NAMALWA (cell line): ENCODE data around the gene PI4K2A.
"Not testable (repeated sequence)": the region's sequence is repeated elsewhere in the genome, so short reads cannot be mapped to it uniquely, and the experiment has no call there.

Experiments
- DNase-seq: peaks from one replicate; pipeline ENCODE4 v3.0.0-alpha.2; 2015; ENCODE audit warnings: low spot score

The PI4K2A gene

DNA sequence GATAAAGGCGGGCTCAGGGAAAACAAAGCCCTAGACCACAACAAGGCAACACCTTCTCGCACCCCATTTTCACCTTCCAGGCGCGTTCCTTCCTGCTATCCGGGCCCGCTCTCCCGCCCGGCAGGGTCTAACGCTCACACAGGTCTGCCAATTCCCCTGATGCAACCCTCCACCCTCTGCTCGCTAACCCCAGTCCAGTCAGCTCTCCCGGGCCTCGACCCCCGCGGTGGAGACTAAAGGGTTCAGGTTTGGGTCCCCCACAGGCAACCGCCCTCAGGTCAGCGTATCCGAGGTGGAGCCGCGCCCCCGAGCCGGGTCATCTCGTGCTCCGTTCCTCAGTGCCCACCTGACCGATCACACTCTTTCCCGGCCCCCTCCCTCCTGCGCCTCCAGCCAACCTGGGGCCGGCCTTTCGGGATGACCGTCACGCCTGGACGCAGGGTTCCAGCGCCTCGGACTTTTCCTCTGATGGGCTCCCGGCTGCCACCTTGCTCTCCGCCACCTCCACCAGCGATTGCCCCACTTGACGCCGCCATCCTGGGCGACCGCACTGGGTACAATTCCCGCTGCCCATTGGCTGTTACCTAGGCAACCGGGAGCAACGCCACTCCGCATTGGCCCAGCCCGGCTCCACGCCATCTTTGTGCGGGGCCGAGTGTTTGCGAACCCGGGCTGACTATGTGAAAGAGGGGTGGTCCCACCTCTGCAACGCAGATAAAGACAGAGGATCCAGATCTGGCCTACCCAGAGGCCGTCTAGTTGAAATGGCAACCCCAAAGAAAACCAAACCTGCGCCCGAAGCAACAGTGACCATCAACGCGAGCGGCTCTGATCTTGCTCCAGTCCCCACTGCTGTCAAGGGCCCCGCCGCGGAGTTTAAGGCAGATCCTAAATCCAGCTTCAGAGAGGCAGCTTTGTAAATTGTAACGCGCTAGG is 7.3 kb upstream of the PI4K2A start, which contains the start of gene MORN4:
TSS of gene MORN4 (minus strand) at position 552 of the 936 bp plus-strand sequence. CDS start 13,847 bp downstream, outside the sequence.
- peak; percentile 95 for DNase-seq

GRCh38 chr10:97633921-97634320 is 6.5 kb upstream of the PI4K2A start:
- DNase-seq = peak; percentile 50

DNA sequence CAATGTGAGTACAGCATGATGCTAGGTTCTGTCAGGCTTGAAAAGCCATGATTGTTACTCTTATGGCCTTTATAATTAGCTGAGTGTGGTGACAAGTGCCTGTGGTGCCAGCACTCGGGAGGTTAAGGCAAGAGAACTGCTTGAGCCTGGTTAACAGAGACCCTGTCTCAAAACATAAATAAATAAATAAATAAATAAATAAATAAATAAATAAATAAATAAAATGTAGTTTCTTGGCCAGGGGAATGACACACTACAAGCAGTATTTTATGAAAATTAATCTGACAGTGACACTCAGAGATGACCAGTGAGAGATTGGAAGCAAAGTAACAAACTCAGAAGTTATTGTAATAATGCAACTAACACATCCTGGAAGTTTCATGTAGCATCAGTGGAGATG is 4.9 kb upstream of the PI4K2A start:
- DNase-seq = no peak

- DNase-seq = not testable (repeated sequence)
Measured at GRCh38 chr10:97639090-97639489, 1.4 kb upstream of the PI4K2A start.

DNA sequence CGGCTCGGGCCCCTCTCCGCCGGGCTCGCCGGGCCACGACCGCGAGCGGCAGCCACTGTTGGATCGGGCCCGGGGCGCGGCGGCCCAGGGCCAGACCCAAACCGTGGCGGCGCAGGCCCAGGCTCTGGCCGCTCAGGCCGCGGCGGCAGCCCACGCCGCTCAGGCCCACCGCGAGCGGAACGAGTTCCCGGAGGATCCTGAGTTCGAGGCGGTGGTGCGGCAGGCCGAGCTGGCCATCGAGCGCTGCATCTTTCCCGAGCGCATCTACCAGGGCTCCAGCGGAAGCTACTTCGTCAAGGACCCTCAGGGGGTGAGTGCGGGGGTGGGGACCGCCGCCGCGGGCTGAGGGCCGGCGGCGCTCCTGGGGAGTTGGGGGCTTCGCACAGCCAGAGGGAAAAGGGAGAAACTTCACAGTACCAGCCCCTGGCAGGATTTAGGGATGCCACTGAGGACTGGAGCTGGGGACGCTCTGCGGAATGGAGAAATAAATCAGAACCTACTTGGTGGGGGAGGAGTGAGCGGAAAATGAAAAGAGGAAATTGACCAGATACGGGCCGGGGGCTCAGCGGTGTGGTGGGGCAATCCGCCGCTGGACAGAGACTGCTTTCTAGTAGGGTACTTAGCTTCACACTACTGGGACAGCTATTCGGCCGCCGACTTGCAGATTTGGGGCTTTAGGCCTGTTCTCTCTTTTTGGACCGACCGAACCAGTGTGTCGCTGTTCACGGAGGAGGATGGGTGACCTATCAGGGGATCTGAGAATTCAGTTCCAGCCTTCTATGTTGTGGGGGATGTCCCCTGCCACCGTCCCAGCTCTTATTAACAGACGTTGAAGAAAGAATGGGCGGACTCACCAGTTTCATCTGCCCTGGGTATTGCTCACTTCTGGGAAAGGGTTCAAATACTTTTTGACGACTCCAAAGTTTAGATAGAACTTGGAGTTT is 669 bp downstream of the PI4K2A start:
- peak; percentile 31 for DNase-seq

- DNase-seq = not testable (repeated sequence)
Measured at GRCh38 chr10:97642471-97643159, 2.1 kb downstream of the PI4K2A start.

- no peak for DNase-seq
Measured at GRCh38 chr10:97643441-97643985, 3.0 kb downstream of the PI4K2A start.

DNA sequence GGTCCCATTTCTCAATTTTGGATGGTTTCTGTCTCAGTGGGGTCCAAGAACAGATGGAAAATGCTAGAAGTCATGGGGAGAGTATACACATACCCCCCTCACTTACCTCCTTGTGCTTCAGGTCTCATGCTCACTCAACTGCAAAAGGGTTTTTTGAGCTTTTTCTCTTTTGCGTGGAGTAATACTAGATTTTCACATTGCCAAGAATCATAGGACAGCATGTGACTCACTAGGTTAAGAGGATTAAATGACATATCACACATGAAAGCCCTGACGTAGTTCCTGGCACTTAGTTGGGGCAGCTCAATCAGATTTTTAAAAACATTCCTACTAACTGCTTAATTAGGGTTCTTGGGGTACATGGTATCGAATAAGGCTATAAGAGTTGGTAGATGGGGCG is 4.5 kb downstream of the PI4K2A start:
- no peak for DNase-seq

GRCh38 chr10:97647556-97647955 is 7.1 kb downstream of the PI4K2A start:
- DNase-seq = no peak

- peak; percentile 24 for DNase-seq
Measured at GRCh38 chr10:97648562-97649404, 8.3 kb downstream of the PI4K2A start.

GRCh38 chr10:97649405-97649750 is 8.9 kb downstream of the PI4K2A start:
- not testable (repeated sequence) for DNase-seq

- DNase-seq = no peak
Measured at GRCh38 chr10:97650726-97651125, 10.3 kb downstream of the PI4K2A start.

- DNase-seq = no peak
Measured at GRCh38 chr10:97651773-97652172, 11.3 kb downstream of the PI4K2A start.

GRCh38 chr10:97656777-97657176 is 16.3 kb downstream of the PI4K2A start:
- DNase-seq = no peak

DNA sequence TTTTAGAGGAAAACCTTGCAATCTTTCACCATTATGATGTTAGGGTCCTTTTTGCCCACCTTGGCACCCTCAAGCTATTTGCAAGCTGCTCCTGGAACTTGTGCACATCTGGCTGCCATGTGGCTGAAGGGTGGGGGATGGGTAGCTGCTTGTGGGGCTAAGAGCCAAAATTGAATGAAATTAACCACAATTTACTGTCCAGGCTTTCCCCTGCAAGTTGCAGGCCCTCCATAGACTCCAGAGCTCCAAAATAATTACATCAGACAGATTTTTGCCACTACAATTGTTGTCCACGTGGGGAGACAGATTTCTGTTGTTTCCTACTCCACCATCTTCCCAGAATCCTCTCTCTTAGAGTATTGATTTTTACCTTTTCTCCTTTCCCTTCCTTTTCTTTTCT is 19.1 kb downstream of the PI4K2A start:
- DNase-seq = no peak

DNA sequence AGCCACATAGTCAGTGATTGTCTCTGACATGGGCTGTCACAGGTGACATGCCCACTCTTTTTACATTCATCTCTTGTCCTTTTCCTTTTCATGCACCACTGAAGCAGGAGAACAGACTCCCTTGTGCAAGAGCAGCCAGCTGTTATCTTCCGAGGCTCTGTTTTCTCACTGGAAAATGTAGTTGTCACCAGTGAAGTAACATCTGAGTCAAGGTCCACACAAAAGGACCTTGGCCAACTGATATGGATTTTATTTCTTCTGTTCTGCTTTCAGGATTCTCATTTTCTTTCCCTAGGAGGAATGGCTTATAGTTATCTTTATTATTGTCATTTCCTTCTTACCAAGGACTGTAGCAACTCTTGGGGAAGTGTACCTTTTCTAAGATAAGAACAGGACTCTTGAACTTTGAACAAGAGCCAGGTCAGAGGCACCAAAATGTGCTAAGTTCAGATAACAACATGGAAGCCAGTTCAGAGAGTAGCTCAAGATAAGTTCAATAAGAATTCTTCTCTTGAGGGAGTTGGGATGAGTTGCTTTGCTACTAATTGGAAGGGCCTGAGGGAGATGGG is 23.9 kb downstream of the PI4K2A start:
- DNase-seq = no peak

DNA sequence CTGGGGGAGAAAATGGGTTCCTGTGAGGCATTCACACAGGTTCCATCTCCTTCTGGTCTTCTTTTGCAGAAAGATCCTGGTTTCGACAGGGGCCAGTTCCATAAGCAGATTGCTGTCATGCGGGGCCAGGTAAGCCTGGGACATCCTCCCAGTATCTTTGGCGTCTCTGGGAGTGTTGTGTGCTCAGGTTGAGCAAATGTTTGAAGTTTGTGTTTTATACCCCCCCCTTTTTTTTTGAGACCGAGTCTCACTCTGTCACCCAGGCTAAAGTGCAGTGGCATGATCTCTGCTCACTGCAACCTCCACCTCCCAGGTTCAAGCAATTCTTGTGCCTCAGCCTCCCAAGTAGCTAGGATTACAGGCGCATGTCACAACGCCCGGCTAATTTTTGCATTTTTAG is 26.5 kb downstream of the PI4K2A start:
- no peak for DNase-seq

DNA sequence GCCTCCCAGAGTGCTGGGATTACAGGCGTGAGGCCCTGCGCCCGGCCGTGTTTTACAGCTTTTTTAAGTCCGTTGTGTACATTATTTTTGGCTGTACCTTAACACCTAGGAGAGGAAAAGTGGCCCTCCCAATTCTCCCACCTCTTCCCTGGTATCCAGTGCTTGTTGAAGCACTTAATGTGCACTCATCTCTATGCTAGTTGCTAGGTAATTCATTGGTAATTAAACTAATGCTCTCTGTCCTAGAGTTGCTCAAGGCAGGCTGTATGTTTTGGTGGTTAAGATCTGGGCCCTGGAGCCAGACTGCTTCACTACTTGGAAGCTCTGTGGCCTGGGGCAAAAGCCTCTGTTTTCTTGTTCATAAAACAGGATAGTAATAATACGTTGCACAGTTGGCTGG is 27.0 kb downstream of the PI4K2A start:
- no peak for DNase-seq

DNA sequence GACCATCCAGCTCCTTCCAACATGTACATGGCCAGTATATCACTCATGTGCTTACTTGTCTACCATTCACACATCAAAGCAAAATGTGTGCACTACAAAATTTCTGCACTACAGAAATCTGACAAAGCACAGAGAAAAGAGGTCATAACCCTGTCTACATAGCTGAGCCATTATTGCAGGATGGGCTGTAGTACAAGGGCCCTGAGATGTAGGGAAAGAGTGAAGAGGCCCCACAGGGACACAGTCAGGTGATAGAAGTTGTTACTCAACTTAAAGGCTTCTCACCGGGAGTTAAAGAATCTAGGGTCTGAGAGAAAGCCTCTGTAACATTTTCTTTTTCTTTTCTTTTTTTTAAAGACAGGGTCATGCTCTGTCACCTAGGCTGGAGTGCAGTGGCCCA is 29.1 kb downstream of the PI4K2A start:
- no peak for DNase-seq

GRCh38 chr10:97673736-97674525 is 33.5 kb downstream of the PI4K2A start:
- no peak for DNase-seq
